PC-9 (cell line): ENCODE results near the gene CPSF2. TPM values are rescaled to one million over a fixed set of nuclear protein-coding genes. Genes with fewer than 3 reads are reported as not detected.

ENCODE experiments used
- BruUV-seq: library from RNA; stranded (reverse); fragments of 400-500 nt; replicated peaks from 2 replicates; lab custom pipeline; 2021; lab: Mats Ljungman, UMichigan
- CTCF ChIA-PET: fragments of 300-600 bp; sonication (Branson Sonifier 250); formaldehyde crosslinking; loops from one replicate; lab custom pipeline; 2022; ENCODE audit warnings: antibody characterized with exemption; lab: Charles Lee
- POLR2A ChIA-PET: fragments of 300-600 bp; sonication (Branson Sonifier 250); formaldehyde crosslinking; loops from one replicate; lab custom pipeline; 2022; ENCODE audit warnings: antibody characterized with exemption; ENCODE audit not compliant: unreplicated experiment; lab: Charles Lee
- DNase-seq, 2 experiments: peaks; one replicate each; pipeline versions ENCODE4 v3.0.0 to v3.0.0-alpha.2; 2015 to 2022; ENCODE audit warnings: mixed read lengths in 1 of 2
- H2AFZ ChIP-seq: fragments of 200-600 bp; sonication (generic); 2 replicates; pipeline ENCODE4 v1.8.1; 2017; ENCODE audit warnings: antibody characterized with exemption
- H3F3A ChIP-seq: fragments of 200-600 bp; sonication (generic); 2 replicates; pipeline ENCODE4 v1.8.1; 2017; ENCODE audit warnings: antibody characterized with exemption, mild to moderate bottlenecking, low read depth; ENCODE audit not compliant: insufficient read depth
- H3K27ac ChIP-seq: fragments of 200-600 bp; sonication (generic); 2 replicates; pipeline ENCODE4 v1.6.1; 2016; ENCODE audit warnings: mixed run types
- H3K27me3 ChIP-seq: fragments of 200-600 bp; sonication (generic); 2 replicates; pipeline ENCODE4 v1.6.1; 2016; ENCODE audit warnings: low read depth, mixed run types; ENCODE audit not compliant: insufficient read depth
- H3K36me3 ChIP-seq: fragments of 200-600 bp; sonication (generic); 2 replicates; pipeline ENCODE4 v1.6.1; 2016; ENCODE audit warnings: low read depth, mixed run types
- H3K4me1 ChIP-seq: fragments of 200-600 bp; sonication (generic); replicated peaks from 2 replicates; pipeline ENCODE4 v1.6.1; 2016; ENCODE audit warnings: mixed run types; ENCODE audit not compliant: insufficient read depth
- H3K4me2 ChIP-seq: fragments of 200-600 bp; sonication (generic); 2 replicates; pipeline ENCODE4 v1.6.1; 2017; ENCODE audit warnings: mixed run types
- H3K4me3 ChIP-seq: fragments of 200-600 bp; sonication (generic); 2 replicates; pipeline ENCODE4 v1.6.1; 2016; ENCODE audit warnings: mixed run types
- H3K79me2 ChIP-seq: fragments of 200-600 bp; sonication (generic); 2 replicates; pipeline ENCODE4 v1.6.1; 2017; ENCODE audit warnings: low read depth, mixed run types
- H3K9me2 ChIP-seq: fragments of 200-600 bp; sonication (generic); 2 replicates; pipeline ENCODE4 v1.8.1; 2017; ENCODE audit warnings: mild to moderate bottlenecking; ENCODE audit not compliant: insufficient read depth
- H3K9me3 ChIP-seq: fragments of 200-600 bp; sonication (generic); 2 replicates; pipeline ENCODE4 v1.8.1; 2016; ENCODE audit warnings: low read depth; ENCODE audit not compliant: insufficient read depth
- H4K20me1 ChIP-seq: fragments of 200-600 bp; sonication (generic); 2 replicates; pipeline ENCODE4 v1.8.1; 2017; ENCODE audit not compliant: insufficient read depth
- EZH2 ChIP-seq: fragments of 200-600 bp; sonication (generic); IDR thresholded peaks from 2 replicates; pipeline ENCODE4 v1.8.0; 2017; ENCODE audit warnings: antibody characterized with exemption, low read depth
- intact Hi-C: fragments of 100-400 bp; cut with micrococcal nuclease; formaldehyde crosslinking; loops from one replicate; pipeline ENCODE4 v1.10.0; 2022; ENCODE audit not compliant: unreplicated experiment
- total RNA-seq: library from RNA; stranded (reverse); gene quantifications from 2 replicates; pipeline ENCODE4 v1.2.3, GENCODE V29; 2021
- TF ChIP-seq, protein P1 (sequence below): fragments of 200-600 bp; sonication (generic); conservative IDR thresholded peaks from 2 replicates; pipeline ENCODE4 v1.6.1; 2017; ENCODE audit warnings: mixed run types, antibody characterized with exemption, mild to moderate bottlenecking, moderate library complexity

CPSF2 gene
- total RNA-seq, 1 experiment from 2014 or later: 23.0 TPM

DNA sequence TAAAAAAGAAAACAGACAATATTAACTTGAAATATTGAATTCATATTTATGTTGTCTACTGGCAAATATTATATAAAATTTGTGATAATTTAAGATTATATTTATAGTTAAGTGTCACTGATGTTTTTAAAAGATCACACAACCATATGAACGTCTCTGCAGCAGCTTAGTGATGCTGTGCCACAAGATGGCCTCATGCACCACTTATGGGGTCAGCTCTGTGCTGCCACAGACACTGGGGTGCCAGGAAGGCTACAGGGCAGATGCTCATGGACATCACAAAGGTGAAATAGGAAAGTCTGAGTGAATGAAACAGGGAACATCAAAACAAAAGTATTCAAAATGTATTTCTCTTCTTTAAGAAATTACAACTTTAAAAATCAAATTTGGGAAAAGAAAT, 28.4 kb upstream of the CPSF2 start:
- DNase-seq: no peak
- Histone ChIP-seq H3K9me3 (no peaks in the 10 kb centered on the region), H4K20me1 (no peaks in the 10 kb centered on the region), H3K79me2 (no peaks in the 10 kb centered on the region), H2AFZ (no peak overlapping the region), H3K4me2 (no peak overlapping the region), H3K27ac (no peak overlapping the region), H3K4me1 (no peaks in the 10 kb centered on the region), H3K4me3 (no peak overlapping the region), H3K27me3 (no peaks in the 10 kb centered on the region), H3K36me3 (no peaks in the 10 kb centered on the region), H3F3A (no peaks in the 10 kb centered on the region), H3K9me2 (no peaks in the 10 kb centered on the region)
- intact Hi-C loops: no loop called here
- no peak for TF ChIP-seq EZH2
- TF ChIP-seq, protein P1, sequence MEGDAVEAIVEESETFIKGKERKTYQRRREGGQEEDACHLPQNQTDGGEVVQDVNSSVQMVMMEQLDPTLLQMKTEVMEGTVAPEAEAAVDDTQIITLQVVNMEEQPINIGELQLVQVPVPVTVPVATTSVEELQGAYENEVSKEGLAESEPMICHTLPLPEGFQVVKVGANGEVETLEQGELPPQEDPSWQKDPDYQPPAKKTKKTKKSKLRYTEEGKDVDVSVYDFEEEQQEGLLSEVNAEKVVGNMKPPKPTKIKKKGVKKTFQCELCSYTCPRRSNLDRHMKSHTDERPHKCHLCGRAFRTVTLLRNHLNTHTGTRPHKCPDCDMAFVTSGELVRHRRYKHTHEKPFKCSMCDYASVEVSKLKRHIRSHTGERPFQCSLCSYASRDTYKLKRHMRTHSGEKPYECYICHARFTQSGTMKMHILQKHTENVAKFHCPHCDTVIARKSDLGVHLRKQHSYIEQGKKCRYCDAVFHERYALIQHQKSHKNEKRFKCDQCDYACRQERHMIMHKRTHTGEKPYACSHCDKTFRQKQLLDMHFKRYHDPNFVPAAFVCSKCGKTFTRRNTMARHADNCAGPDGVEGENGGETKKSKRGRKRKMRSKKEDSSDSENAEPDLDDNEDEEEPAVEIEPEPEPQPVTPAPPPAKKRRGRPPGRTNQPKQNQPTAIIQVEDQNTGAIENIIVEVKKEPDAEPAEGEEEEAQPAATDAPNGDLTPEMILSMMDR: no peak
- CTCF ChIA-PET: no interaction called here
- BruUV-seq: no TSS peak
- POLR2A ChIA-PET: no interaction called here

DNA sequence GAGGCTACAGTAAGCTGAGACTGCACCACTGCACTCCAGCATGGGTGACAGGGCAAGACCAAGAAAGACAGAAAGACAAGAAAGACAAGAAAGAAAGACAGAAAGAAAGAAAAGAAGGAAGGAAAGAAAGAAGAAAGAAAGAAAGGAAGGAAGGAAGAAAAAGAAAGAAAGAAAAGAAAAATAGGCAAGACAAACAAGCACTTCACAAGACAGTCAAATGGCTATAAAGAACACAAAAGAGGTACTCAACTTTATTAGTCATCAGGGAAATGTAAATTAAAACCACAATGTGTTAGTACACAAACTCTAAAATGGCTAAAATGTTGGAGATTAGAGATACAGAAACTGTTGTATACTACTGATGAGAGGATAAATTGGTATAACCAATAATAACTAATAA, 22.0 kb upstream of the CPSF2 start:
- Histone ChIP-seq H3K79me2 (peaks cover 40% of the 10 kb centered on the region), H3F3A (no peaks in the 10 kb centered on the region), H3K9me3 (no peaks in the 10 kb centered on the region), H3K4me1 (no peaks in the 10 kb centered on the region), H4K20me1 (no peaks in the 10 kb centered on the region), H3K9me2 (no peaks in the 10 kb centered on the region), H3K4me3 (no peak overlapping the region), H3K27me3 (no peaks in the 10 kb centered on the region), H2AFZ (no peak overlapping the region), H3K27ac (no peak overlapping the region), H3K36me3 (no peaks in the 10 kb centered on the region), H3K4me2 (no peak overlapping the region)
- intact Hi-C loops: no loop called here
- POLR2A ChIA-PET: no interaction called here
- TF ChIP-seq, protein P1: no peak
- TF ChIP-seq EZH2: no peak
- BruUV-seq: no TSS peak
- no peak for DNase-seq
- CTCF ChIA-PET: no interaction called here

DNA sequence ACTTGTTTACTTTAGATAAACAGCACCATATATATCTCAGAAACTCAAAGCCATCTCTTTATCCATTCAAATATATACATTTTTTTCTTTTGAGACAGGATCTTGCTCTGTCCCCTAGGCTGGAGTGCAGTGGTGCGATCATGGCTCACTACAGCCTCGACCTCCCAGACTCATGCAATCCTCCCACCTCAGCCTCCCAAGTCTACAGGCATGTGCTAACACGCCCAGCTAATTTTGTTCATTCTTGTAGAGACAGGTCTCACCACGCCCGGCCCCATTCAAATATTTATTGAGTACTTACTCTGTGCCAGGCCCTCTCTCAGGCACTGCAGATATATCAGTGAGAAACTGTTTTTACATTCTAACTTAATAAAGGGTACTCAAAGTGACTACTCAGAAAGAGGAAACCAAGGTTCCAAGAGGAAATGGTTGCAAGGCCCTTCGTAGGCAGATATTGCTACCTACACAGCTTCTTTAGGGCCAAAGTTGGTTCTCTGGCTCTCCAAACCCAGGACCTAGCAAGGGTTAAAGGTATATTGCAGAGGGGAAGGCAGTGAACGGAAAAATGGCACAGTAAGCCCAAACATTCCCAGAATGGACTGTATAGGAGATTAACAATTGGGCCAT, 18.3 kb upstream of the CPSF2 start:
- POLR2A ChIA-PET: no interaction called here
- Histone ChIP-seq H3K36me3 (no peaks in the 10 kb centered on the region), H3K4me2 (no peak overlapping the region), H3K27me3 (no peaks in the 10 kb centered on the region), H3K9me2 (no peaks in the 10 kb centered on the region), H3K4me3 (no peak overlapping the region), H2AFZ (no peak overlapping the region), H4K20me1 (no peaks in the 10 kb centered on the region), H3K27ac (no peak overlapping the region), H3K4me1 (peaks cover 4% of the 10 kb centered on the region), H3F3A (peaks cover 9% of the 10 kb centered on the region; the same call in 1 of the 2 replicates), H3K79me2 (peaks cover 50% of the 10 kb centered on the region), H3K9me3 (no peaks in the 10 kb centered on the region)
- no TSS peak for BruUV-seq
- TF ChIP-seq, protein P1: no peak
- no peak for TF ChIP-seq EZH2
- CTCF ChIA-PET: no interaction called here
- intact Hi-C loops: no loop called here
- no peak for DNase-seq
